IPS-NIHi11 (cell line): ENCODE data around the gene RABEP1.
"Not testable (repeated sequence)": the region's sequence is repeated elsewhere in the genome, so short reads cannot be mapped to it uniquely, and the experiment has no call there.

Source experiments
- DNase-seq: peaks from one replicate; pipeline ENCODE4 v3.0.0; 2012; ENCODE audit warnings: mixed read lengths, low spot score

Gene RABEP1

DNA sequence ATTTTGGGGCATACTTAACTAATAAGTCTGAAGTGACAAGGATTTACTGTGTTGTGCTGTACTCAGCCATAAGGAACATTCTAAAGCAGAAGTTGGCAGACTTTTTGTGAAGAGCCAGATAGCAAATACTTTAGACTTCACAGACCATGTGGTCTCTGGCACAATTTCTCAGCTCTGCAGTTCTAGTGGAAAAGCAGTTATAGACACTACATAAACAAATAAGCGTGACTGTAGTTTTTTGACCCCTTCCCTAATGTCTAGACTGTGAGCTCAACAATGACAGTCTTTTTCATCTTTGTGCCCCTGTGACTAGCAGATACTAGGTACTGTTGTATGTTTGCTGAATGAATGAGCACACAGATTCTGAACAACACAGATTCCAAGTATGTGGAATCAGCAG, 142.8 kb downstream of the RABEP1 start:
- no peak for DNase-seq

- no peak for DNase-seq
These were observed 143.7 kb downstream of the RABEP1 start for GRCh38 chr17:5425826-5426225.

DNA sequence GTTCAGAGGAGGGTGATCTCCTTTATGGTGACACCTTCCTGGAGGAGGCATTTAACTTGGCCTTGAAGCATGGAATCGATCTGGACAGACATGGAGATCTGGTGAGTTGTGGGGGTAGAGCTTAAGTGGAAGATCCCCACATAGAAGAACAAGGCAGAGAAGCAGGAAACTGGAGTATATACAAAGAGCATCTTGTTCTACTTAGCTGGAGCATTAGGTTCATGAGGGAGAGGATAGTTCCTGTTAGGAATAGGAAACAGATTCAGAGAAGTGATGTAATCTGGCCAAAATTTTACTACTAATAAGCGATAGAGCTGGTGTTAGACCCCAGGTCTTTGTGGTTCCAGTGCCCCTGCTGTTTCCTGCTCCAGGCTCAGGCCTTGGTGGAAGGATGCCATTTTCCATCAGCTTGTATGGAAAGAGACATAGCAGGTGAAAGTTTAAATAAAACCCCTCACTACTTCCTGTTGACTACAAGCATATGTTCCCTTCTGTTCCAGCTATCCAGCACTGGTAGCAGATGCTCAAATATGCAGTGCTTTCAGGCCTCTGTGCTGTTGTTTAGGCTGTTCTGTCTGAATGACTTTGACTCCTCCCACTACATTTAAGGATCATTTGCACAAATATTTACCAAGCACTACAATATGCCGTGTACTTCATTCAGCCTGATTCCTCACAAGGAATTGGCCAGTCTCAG, 147.3 kb downstream of the RABEP1 start:
- DNase-seq: no peak

DNA sequence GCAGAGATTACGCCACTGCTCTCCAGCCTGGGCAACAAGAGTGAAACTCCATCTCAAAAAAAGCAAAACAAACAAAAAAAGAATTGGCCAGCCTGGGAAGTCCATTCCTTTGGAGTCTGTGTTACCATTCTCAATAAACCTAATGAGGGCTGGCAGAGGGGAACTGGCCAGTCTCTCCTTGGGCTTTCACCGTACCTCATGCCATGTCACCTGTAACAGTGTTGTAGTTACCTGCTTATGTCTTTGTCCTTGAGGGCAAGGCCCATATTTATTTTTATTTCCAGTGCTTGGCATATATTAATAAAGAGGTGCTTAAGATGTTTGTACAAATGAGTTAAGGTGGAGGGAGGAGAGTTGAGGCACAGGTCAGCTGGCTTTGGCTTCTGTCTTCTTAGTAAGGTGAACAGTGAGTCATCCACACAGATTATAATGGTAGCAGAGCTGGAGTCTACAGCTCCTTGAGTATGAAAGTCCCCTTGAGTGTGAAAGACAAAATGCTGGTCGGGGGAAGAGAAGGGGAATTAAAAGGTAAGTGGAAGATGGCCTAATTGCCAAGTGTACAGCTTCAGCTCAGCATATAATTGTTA, 148.4 kb downstream of the RABEP1 start:
- DNase-seq: no peak

- DNase-seq: not testable (repeated sequence)
These were observed 149.2 kb downstream of the RABEP1 start for GRCh38 chr17:5431234-5431633.

DNA sequence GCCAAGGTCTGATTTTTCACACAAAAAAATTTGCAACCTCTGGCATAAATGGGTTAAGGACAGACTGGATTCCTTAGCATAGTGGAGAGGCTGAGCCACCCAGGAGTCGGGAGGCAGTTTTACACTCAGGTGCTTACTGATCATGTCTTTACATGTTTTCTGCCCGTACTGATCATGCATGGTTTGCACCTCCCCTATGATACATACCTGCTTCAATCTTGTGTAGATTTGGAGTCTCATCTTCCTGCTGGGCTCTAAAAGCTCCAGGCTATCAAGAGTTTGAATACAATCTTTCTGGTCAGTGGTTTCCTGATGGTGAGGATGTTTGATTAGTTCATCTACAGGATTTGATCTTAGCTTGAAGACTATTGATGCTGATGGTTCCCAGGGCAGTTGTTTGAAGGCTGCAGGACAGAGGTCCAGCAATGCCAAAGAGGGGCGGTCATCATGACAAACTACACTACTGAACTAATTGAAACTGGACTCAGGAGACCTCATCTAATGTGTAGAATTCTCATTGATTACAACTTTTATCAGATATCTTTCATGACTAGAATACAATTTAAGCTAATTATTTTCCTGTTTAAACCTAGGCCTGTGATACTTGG, 150.0 kb downstream of the RABEP1 start:
- DNase-seq: no peak

- DNase-seq: no peak
These were observed 152.9 kb downstream of the RABEP1 start for GRCh38 chr17:5434984-5435383.
